Measurements from ENCODE around the gene HOXA7.

The HOXA7 gene

DNA sequence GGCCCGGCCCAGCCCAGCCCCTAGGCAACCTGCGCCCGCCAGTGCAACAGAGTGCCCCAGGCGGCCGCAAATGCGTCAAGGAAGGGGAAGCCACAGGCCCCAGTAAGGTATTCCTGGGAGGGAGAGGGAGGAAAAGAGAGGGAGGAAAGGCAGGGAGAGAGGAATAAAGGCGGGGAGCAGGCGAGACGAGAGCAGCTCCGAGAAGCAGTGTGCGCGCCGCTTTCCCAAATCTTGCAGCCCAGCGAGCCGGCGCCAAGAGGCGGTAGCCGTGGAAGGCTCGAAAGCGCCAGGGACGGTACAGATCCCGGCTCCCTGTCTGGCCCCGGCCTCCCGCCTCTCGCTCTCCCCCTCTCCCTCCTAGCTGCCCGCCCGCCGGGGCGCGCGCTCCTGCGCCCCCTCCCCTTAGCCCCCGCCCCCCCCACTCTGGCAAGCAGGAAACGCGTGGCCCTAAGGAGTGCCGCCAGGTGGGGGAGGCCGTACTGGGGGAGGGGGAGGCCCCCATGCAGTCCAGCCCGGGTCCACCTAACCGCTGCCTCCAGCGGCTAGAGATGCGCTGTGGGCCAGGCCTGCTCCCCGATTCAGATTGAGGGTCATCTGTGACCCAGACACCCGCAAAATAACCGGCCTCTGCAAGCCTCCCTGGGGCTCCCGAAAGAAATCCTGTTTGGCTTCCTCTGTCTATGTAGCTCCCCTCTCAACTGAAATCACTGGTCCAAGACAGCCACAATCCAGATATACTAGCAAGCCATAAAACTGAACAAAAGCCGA lies 13.4 kb upstream of the HOXA7 start:
- DNase-seq, result peak; percentile 72

DNA sequence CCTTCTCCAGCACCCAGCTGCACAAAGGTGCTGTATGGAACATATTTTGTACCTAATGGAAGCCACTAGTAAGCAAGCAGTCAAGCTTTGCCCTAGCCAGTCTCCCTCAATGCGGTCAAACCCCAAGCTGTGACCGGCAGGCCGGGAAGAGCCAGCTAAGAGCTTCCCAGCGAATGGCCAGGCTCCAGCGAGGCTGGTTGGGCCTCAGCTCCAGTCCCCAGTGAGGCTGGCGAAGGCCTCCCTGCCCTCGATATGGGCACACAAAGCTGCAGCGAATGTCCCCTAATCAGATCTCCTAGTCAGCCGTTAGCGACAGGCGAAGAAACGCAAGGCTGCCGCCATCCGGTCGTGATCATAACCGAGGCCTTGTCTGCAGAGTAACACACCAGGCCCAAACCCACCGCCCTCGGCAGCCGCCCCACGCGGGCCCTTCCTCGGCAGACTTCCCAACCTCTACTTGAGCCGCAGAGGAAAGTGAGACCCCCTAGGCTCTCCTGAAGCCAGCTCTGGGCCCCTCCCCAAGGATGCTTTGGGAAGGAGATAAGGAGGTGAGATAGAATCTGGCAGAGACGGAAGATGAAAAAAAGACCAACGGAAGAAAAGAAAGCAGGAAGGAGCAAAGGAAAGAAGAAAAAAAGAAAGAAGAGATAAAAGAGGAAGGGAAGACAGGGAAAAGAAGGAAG lies 11.9 kb upstream of the HOXA7 start:
- peak; percentile 71 for DNase-seq

DNA sequence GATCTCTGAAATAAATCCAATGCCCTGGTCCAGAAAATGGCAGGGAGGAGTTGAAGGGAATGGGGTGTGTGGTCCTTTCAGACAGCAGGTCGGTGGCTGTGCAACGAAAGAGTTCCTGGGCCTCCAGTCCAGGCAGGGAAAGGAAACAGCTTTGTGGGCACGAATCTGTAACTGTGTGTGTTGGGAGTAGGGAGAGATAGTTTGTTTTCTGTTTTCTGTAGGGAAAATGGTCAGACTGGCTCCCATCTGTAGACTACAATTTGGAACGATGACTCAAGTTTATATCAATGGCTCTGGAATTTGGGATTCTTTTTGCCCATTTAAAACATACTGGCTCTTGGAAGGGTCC lies 11.4 kb upstream of the HOXA7 start:
- DNase-seq, result no peak

DNA sequence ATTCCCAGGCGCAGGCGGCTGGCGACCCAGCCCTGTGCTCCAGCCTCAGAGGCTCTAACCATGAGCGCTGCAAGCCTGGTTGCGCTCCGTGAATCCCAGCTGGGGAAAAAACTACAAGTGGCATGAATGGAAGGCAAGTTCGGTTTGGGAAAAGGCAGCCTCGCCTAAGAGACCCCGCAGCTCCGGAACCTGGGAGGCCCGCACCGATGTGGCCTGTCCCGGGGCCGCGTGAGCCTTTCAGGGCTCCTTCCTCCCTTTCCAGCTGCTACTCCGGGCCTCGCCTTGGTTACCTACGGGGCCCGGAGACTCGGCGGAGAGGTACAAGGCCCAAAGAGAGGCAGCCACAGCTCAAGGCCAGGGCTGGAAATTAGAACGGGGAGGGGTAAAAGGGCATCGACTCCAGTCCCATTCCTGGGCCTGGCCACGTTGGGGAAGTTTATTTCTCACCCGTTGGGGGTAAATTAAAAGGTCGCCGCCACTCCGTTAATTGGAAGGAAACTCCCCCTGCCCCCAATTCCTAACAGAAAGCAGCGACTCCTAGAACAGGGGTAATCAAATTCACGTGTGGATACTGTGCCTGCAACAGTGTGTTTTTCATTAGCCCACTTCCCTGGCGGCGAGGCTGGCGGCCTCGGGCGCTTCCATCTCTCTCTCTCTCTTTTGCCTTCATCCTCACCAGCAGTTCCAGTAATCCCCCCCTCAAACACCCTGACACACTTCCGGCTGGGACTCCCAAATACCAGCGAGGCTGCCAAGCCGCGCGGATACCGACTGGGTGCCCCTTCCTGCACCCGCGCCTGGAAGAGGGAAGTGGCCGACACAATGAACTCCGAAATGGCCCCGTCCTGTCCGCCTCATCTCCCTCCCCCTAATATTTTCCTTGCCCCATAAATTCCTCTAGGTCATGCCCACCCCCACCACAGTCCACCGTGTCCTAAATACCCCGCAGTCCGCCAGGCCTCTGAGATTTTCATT lies 10.3 kb upstream of the HOXA7 start:
- DNase-seq, result peak; percentile 54

- no peak for DNase-seq
These were observed 9.6 kb upstream of the HOXA7 start for GRCh38 chr7:27165996-27166530.

DNA sequence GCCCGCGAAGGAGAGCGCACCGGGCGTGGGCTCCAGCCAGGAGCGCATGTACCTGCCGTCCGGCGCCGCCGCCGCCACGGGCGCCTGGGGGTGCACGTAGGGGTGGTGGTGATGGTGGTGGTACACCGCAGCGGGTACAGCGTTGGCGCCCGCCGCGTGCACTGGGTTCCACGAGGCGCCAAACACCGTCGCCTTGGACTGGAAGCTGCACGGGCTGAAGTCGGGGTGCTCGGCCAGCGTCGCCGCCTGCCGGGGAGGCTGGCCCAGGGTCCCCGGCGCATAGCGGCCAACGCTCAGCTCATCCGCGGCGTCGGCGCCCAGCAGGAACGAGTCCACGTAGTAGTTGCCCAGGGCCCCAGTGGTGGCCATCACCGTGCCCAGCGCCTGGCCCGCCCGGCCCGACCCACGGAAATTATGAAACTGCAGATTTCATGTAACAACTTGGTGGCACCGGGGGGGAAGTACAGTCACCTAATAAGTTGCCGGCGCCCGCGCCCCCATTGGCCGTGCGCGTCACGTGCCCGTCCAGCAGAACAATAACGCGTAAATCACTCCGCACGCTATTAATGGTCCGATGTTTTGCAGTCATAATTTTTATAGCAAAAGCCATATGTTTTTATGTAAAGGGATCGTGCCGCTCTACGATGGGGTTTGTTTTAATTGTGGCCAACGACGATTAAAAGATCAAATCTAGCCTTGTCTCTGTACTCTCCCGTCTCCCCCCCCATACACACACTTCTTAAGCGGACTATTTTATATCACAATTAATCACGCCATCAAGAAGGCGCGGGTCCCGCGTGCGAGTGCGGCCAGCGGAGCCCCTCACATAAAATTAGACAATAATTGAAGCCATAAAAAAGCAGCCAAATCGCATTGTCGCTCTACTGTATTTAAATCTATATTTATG lies 8.9 kb upstream of the HOXA7 start, which contains the start of gene HOXA9:
Gene HOXA9, minus strand, starts transcription at position 449 of the 907 bp plus-strand sequence. Its CDS starts 80 bp downstream, at position 369.
- peak; percentile 88 for DNase-seq

- DNase-seq, result no peak
These were observed 8.1 kb upstream of the HOXA7 start for GRCh38 chr7:27164367-27165088.

DNA sequence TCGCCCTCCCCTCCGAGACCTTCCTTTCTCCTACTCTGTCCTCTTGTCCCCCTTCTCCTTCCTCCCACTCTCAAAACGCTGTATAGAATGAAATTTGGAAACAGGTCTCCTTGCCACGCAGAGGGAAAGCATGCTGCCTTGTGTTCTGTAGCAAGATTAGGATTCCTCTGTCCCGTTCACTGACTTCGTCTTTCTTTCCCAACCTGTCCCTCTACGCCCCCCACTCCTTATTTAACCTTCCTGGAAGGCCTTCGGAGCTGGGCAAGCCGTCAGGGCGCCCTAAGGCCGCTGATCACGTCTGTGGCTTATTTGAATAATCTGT lies 7.5 kb upstream of the HOXA7 start:
- no peak for DNase-seq

GRCh38 chr7:27163288-27164044 lies 7.0 kb upstream of the HOXA7 start:
- no peak for DNase-seq

- DNase-seq, result no peak
These were observed 6.2 kb upstream of the HOXA7 start for GRCh38 chr7:27162561-27163287.

- no peak for DNase-seq
These were observed 5.5 kb upstream of the HOXA7 start for GRCh38 chr7:27161721-27162560.

DNA sequence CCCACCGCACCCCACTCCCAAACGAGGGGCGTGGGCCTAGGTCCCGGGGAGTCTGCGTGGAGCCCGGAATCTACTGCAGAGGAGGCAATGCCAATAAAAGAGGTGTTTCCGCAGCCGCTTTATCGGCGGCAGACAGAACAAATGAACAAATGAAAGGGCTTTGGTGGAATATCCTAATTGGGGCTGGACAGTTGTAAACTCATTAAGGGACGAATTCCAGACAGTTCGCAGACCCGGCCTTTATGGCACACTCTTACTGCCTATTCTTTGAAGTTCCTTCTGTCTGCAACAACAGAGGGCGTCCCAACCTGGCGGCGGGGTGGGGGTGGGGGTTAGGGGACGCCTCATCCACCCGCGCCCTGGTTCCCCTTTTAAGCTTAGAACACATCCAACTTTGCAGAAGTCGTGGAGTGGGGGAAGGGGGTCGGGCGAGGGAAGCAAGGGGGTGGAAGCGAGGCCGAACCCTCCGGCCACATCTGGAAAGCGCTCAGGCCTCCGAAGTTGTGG lies 4.8 kb upstream of the HOXA7 start:
- no peak for DNase-seq

DNA sequence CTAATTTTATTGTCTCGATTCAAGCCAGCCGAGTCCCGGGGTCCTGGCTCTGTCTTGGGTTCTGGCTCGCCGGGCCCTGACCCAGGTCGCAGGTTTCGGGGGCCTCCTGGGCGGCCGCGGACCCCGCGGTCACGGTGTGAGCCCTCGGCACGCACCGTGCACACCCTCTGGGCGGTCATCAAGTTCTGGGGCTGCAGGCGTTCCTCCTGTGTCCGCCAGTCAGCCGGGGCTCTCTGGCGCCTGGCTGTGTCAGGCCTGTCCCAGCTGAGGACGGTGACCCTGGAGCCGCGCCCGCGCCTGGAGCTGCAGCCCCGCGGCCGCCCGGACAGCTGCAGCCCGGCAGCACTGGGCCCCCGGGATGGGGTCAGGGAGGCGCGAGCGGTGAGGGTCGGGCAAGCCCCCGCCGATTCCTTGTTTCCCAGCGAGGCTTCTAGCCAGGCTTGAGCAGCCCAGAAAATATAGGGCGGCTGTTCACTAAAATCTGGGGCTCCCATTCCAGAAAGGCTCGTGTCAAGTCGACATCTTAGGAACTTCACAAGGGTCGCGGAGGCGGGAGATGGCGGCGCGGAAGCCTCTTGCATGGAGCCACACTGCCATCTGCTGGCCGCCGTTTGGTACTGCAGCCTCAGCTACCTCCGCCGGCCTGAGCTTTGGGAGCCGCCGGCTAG lies 4.2 kb upstream of the HOXA7 start:
- DNase-seq, result peak; percentile 79

DNA sequence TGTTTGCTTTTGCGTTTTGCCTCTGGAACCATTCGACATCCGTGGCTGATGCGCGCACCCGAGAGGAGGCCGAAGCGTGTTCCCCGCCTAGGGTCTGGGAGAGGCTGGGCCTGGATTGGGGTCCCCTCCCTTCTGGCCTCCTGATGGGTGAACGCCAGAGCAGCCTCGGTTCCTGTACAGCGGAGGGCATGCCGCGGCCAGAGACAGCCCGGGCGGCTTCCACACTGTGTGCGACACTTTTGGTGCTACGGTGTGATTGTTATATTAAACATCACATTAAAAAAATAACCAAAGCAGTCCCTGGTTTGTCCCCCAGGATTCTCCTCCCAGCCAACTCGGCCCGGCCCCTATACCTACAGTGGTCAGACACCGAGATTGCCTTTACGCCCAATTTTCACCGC lies 3.7 kb upstream of the HOXA7 start:
- DNase-seq, result no peak

DNA sequence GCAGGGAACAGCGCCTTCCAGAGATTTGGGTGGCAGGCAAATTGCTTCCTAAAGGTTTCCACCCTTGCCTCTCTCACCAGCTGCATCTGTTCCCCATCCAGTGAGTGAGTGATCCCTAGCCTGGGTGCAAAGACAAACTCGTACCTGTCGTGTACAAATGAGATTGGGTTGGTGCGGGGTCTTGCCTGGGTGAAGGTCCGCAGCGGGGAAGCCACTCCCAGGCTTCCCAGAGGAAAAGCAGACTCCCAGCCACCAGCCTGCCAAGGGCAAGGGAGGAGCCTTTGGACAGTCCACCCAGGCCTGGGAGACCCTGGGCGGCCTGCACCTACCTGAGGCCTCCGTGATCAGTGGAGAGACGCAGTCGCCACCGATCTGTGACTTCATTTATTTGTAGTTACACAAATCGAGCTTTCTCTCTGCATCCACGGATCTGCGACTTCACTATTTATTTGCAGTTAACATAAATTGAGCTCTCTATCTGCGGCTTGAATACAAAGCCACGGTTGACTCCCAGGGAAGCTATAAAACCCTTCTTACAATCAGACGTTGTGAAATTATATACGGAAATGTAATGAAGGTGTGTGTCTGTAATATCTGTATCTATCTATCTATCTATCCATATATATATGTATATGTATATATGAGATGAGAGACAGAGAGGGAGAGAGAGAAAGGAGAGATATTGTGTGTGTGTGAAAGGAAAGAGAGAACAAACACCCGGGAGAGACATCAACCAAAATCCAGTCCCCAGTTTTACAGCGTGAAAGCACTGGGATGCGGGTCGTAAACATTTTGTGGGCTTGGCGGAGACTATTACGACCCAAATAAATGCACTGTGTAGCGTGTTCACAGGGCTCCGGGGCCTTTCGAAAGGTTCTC lies 3.0 kb upstream of the HOXA7 start:
- DNase-seq, result no peak

DNA sequence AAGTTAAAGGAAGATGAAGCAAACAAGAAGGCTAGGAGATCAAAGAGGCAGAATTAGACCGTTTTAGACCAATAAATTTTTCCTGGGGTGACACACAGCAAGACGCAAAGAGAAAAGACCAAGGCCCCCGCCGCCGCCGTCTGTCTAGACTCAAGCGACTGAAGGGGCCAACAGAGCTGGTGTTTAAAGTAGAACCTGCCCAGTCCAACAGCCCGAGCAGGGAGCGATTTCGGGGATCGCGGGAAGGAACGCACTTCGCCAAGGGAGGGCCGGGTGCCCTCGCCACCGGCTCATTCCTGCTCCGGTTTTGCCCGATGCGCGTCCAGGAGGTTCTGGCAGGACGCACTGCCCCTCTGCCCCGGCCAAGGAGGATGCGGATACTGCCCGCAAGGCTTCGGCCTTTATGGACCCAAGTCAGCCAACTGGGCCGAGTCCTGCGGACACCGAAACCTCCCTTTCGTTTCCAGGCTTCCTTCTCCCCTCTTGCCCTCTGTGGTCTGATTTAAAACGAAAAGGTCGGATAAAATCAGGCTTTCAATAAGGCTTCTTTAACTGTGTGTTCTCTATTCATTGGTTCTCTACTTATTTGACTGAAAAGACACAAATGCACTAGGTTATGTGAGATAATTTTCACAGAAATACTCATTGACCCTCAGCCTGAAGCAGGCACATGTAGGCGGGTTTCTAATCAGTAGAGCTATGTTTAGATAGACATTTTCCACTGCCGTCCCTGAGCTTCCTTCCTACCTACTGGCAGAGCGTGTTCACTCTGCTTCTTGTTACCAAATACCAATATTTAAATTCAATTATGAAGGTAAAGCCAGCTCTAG lies 2.2 kb upstream of the HOXA7 start:
- no peak for DNase-seq
